Activated effector memory CD4-positive, alpha-beta T cell treated with Interleukin-2 at 50 U/mL for 16 hours (primary cell): ENCODE measurements around the gene ST6GALNAC1.
"Not testable (repeated sequence)": the region's sequence is repeated elsewhere in the genome, so short reads cannot be mapped to it uniquely, and the experiment has no call there.

Experiments used
- DNase-seq: peaks from one replicate; pipeline ENCODE4 v3.0.0-alpha.2; 2020

The ST6GALNAC1 gene

DNA sequence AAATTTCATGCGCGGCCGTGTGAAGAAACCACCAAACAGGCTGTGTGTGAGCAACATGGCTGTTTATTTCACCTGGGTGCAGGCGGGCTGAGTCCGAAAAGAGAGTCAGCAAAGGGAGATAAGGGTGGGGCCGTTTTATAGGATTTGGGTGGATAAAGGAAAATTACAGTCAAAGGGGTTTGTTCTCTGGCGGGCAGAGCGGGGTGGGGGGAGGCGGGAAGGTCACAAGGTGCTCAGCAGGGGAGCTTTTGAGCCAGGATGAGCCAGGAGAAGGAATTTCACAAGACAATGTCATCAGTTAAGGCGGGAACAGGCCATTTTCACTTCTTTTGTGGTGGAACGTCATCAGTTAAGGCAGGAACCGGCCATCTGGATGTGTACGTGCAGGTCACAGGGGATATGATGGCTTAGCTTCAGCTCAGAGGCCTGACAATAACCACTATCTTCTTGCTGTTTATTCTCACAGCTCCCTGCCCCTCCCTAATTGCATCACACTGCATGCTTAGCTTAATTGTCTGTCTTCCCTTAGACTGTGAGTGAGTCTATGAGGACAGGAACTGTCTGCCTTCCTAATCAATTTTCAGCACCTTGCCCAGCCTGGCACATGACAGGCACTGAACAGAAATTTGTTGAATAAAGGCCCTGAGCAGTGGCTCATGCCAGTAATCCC lies 32.3 kb downstream of the ST6GALNAC1 start:
- DNase-seq = not testable (repeated sequence)

DNA sequence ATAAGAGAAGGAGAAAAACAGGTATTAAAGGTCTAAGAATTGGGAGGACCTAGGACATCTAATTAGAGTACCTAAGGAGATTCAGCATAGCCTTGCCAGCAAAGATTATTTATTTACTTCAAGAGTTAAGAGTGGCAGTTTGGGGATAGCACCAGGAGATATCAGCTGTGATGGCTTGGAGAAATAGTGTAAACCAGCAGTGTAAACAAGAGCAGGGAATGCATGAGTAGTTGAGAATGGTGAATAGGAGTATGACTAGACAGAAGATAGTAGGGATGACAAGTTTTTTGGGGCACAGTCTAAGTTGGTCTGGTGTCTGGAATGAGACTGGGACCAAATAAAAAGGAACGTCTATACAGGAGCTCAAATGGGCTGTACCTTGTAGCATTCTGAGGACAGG lies 36.9 kb downstream of the ST6GALNAC1 start:
- DNase-seq = not testable (repeated sequence)

DNA sequence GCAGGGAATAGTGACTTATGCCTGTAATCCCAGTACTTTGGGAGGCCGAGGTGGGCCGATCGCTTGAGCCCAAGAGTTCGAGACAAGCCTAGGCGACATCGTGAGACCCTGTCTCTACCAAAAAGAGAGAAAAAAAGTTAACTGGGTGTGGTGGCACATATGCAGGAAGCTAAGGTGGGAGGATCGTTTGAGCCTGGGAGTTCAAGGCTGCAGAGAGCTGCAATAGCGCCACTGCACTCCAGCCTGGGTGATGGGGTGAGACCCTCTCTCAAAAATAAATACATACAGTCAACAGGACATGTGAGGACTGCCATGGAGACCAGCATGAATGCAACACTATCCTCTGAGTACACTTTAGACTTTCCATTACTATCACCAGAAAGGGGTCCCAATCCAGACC lies 42.5 kb downstream of the ST6GALNAC1 start:
- no peak for DNase-seq

DNA sequence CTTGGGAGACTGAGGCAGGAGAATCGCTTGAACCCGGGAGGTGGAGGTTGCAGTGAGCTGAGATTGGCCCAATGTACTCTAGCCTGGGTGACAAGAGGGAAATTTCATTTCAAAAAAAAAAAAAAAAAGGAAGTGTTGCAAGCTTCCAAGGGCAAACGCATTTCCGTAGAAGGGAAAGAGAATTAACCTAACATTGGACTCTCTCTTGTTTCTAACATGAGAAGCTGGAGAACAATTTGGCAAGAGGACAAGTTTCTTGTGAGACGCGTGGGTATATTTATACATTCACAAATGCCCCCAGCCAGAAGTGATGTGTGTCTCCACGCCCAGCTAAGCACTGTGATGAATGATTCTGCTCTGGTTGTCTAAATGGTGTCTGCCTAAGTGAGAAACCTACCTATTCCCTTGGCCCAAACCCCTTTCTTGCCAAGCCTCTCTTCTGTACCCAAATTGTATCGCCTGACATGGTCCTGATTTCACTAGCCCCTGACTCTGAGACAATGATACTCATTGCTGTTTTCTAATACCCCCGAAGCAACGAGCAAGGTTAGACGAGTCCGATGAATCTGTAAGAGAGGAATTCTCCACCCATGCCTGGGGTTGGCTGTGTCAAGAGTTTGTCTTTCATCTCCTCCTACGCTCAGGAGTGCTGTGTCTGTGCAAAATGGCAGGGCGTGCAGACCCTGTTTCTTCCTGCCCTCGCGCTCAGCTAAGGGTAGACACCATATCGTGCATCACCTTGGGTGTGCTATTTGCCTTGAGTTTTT lies 43.7 kb downstream of the ST6GALNAC1 start:
- DNase-seq = no peak

DNA sequence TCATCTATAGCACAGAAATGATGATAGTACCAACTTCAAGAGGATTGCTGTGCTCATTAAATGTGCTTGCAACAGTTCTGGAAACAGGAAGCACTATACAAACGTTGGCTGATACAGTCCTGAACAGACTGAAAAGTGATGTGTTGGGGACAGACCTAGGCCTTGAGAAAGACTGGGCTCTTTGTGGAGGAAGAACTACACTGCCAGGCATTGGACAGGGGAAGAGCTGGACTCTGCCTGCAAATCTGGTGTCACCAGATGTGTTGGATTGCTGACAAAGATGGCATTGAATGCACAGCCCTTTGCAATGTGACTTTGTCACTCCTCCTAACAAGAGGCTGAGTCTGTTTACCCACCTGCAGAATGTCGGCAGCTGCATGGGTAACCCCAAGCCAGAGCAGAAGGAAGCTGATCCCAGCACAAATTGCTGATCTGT lies 45.5 kb downstream of the ST6GALNAC1 start:
- no peak for DNase-seq

DNA sequence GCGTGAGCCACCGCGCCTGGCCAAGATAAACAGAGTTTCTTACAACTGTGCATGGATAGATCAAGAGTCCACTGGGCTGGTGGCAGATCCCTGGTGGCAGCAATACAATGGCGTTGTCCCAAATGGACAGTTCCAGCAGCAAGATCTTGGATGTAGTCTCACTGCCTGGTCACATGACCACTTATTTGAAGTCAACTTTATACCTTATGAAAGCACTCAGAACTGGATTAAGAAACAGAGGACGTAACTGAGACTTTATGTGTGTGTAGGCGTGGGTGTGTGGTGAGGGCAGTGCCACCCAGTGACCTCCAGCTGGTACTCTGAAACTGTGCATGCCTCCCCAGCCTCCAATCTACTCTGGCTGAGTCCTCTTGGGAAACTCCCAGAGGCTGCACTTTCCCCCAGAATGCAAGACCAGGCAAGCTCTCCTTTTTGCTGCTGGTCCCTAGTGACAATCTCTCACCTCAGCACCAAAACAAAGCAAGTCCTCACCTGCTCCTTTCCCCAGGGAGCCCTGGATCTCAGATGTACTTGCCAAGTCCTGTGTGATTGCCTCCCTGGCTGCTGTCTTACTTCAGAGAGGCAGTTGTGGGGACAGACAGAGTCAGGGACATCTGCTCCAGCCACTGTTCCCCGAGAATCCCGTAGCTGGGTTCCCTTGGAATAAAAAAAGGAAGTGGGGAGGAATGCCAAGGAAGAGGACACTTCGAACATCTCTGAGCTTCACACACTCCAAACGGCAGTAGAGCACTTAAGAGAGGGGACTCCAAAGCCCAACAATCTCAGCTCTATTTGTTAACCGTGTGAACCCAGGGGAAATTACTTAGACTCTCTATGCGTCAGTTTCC lies 46.2 kb downstream of the ST6GALNAC1 start:
- DNase-seq = no peak

DNA sequence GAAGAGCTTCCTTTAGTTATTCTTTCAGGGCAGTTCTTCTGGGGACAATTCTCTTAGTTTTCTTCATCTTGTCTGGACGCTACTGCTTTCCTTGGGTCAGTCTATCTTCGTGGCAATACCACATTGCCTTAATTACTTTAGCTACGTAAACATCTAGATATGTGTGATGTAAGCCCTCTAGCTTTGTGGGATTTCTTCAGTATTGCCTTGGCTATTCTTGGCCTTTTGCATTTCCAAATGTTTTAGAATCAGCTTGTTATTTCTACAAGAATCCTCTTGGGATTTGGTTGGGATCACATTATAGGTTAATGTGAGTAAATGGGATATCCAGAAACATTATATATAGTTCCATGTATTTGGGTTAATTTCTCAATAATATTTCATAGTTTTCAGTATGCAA lies 48.9 kb downstream of the ST6GALNAC1 start:
- DNase-seq = no peak

DNA sequence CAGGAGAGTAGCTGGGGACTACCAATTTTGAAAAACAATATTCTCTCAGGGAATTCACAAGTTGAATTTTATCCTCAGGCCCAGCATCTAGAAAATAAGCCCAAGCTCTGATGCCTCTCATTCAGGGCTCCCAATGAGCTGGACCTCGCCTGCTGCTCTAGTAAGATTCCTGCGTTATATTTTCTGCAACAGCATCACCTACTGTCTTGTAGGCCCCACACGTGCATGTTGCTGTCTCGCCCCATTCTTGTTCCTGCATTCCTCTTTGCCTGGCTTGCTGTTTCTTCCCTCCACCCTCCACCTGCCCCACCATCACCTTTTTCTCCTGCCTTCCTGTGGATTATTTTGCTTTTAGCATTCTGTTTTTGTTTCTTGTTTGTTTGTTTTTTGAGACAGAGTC lies 49.6 kb downstream of the ST6GALNAC1 start:
- DNase-seq = no peak

DNA sequence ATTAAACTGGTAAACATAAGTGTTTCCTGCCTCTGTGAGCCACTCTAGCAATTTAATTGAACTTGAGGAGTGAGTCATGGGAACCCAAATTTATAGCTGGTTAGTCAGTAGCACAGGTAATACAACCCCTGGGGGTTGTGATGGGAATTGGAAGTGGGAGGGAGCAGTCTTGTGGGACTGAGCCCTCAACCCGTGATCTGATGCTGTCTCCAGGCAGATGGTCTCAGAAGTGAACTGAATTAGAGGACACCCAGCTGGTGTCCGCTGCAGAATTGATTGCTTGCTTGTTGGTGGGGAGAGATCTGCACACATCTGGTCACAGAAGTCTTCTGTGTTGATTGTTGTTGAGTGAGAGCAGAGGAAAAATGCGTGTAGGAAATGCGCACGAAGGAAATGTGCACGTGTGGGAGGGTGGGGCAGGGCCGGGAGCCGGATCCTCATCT lies 50.2 kb downstream of the ST6GALNAC1 start:
- no peak for DNase-seq

DNA sequence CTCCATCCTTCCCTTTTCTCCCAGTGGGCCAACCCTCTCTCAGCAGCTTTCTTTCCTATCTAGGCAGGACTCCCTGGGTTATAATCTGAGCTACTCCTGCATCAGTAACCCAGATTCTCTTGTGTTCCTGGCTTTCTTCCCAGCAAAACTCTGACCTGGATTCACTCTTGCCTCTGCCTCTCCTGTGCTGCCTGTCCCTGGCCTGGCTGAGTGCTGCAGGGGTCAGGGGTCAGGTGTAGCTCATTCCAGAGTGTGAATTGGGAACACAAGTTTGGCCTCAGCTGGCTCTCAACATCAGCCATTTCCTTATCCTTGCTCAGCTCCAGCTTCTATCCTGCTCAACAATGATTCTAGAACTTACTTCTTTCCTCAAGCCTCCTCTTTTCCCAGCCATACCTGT lies 55.4 kb downstream of the ST6GALNAC1 start:
- DNase-seq = no peak

DNA sequence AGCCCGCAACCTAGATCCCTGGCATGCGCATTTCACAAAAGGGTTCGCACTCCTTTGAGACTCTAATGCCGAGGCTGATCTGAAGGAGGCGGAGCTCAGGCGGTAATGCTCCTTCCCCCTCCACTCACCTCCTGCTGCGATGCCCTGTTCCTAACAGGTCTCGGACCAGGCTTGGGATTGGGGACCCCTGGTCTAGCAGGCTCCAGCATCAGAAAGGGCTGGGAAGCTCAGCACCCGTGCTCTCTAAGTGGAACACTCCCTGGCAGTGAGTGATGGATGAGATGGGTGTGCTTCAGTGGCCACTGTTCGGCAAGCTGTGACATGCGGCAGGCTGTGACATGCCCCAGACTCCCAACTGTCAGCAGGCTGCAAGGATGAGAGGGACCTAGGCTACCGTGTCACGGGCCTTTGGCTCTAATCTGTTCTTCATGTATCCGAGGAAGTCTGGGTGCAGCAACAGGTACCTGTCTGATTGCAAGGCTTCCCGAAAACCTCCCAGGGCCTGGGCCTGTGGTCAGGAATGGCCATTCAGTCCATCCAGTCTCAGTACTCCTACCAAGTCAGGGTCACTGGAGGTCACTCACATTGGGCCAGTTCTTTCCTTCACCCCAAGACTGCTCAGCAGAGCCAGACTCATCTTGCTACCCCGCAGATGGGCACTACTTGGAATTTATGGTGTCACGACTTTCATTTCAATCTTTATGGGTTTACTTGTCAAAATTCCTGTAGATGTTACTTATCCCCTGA lies 56.6 kb downstream of the ST6GALNAC1 start:
- DNase-seq = no peak

DNA sequence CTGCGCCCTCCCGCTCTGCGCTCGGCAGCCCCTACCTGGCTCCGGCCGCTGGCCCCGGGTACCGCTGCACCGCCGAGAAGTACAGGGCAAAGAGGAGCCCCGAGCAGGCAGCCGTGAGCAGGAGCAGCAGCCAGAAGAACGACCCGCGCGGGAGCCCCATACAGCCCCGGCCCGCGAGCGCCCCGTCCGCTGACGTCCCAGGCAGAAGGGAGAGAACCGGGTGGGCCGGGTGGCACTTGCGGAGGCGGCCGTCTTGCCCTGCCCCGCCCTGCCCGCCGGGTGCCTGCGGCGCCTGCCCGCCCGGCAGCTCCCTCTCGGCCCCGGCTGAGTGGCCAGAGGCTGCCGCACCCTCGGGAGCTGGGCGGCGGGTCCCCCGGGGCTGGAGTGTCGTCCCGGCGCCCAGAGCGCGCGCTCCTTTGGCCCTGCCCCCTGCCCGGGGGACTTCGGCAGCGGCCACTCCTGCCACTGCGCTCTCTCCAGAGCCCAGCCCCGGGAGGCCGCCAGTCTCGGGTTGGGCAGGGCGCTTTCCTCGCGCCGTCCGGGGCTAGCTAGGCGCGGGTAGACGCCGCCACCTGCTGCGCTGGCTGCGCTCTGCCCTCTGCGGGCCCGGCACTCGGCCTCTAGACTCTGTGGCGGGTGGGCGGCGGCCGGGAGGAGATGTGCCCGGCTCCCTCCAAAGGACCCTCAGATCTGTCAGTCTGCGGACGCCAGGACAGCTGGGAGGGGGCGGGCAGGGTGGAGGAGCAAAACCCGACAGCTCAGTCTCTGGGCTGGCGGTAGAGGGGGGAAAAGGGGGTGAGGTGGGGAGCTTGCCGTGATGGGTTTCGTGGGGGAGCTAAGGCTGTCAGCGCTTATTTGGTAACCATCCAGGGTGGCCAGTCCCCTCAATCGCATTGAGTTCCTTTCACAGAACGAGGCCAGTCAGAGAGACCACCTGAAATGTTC lies 57.6 kb downstream of the ST6GALNAC1 start, which contains the start of gene ST6GALNAC2:
ST6GALNAC2 (minus strand) TSS at position 212 of the 945 bp plus-strand sequence; CDS start at position 160, 52 bp downstream.
- DNase-seq = peak; percentile 27

DNA sequence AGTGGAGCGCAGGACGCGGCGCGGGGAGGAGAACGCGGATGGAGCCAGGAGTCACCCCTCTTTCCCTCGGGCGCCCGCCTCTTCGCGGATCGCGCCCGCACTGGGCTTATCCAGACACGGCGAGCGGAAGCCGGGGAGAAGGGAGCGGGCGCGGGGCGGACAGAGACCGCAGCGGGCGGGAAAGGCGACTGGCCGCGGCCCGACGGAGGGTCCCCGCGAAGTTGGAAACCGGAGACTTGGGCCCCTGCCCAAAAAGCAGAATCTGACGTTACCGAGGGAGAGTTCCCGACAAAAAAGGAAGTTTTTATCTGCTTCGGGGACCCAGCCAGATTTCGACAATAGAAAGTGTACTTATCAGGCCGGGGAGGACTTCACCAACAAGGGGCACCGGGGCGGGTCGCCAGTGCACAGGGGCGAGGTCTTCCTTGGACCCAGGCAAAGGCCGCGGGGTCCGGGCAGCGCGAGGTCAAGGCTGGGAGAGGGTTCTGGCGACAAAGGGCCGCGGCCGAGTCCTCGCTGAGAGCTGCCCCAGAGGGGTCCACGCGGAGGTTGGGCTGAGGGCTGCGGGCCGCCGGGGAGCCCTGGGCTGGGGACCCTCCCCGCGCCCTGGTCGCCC lies 58.4 kb downstream of the ST6GALNAC1 start:
- DNase-seq = no peak

DNA sequence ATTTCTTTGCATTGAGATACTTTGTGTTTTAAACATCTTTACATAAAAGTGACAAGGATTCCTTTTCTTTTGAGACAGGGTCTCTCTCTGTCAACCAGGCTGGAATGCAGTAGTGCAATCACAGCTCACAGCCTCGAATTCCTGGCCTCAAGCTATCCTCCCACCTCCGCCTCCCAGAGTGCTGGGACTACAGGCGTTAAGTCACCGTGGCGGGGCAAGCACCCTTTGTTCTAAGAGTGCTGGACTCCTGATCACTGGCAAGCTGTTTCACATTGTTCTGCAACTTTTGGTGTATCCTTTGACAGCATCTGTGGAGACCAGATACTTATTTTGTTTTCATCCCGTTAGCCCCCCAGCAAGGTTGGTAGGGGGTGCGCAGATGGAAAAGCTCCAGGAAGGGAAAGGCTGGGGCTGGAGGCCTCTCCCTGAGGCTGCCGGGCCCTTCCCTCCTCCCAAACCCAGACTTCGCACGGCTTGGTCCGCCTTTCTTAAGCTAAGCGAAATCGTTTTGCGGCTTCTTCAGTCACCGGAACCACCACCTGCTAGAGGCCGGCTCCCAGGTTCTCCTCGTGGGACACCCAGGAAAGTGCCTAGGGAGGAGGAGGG lies 59.0 kb downstream of the ST6GALNAC1 start:
- DNase-seq = no peak

DNA sequence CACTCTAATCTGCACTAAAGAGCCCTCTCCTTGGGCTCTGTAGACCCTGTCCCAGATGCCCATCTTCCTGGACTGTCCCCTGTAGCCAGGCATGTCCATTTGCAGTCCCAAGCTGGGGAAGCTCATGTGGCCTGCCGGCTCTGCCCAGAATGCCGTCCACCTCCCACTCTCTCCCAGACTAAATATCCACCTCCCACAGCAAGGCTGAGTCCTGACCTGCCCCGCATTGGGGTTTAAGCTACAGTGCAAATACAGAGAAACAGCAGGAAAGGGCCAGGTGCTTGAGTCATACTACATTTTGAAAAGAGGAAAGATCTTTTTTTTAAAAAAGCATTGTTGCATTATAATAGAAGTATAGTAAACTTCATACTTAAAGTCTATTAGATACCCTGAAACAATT lies 60.9 kb downstream of the ST6GALNAC1 start:
- DNase-seq = no peak

DNA sequence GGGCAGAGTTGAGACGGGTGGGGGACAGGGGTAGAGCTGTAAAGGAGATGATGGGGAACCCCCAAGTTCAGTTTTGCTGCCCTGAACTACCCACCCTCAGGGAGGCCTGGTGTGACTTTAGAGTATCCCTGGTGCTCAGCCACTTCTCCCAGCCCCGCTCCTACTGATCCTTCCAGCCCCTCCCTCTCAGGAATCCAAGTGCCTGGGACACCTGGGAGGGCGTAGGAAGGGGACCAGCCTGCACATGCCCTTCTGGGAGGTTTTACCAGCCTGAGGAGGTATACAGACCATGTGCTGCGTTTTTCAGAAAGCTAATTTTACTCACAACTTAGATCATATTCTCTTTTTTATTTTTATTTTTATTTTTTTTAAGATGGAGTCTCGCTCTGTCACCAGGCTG lies 62.0 kb downstream of the ST6GALNAC1 start:
- DNase-seq = no peak

DNA sequence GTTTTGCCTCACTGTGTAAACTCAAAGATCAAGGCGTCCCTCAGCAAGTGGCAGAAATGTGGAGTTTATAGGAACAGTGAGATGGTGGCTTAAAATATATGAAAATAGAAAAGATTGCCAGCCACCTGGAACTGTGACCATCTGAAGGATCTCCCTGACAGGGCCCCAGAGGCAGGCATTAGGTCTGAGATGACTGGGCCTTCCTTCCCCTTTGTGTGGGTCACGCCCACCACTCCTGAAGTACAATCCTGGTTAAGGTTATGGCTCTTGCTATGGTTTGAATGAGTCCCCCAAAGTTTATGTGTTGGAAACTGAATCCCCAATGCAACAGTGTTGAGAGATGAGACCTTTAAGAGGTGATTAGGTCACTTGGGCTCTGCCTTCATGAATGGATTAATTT lies 64.3 kb downstream of the ST6GALNAC1 start:
- no peak for DNase-seq

DNA sequence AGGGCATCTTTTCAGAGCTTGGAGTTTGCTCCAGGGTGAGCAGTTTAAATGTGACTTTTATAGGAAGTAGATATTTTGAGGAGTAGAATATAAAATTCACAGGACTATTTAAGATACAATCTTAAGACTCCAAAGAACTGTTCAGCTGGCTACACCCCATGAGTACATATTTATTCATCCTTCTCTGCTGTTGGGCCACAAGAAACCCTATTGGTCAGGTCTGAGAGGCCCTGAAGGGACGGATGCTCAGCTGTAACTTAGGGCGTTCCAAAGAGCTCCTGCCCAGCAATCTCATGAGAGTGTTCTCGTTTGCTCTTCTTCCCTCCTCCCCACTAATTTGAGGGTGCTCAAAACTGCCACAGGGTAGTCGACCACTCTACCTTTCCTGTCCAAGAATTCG lies 65.2 kb downstream of the ST6GALNAC1 start:
- DNase-seq = no peak

DNA sequence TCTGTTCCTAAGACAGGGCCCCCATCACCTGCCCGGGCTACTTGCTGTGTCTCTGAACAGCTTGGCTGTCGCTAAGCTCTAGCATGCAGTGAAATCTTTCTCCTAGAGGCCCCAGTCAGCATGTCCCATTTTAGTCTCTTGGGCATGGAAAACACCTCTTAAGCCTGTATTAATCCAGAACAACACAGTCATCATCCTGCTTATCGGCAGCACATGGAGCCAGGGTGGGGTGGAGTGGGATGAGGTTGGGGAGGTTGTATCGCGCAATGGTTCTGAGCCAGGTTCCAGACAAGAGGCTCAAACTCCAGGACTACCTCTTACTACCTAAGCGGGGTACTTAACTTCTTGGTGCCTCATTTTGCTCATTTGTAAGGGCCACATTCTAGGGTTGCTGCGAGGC lies 65.7 kb downstream of the ST6GALNAC1 start:
- DNase-seq = no peak

DNA sequence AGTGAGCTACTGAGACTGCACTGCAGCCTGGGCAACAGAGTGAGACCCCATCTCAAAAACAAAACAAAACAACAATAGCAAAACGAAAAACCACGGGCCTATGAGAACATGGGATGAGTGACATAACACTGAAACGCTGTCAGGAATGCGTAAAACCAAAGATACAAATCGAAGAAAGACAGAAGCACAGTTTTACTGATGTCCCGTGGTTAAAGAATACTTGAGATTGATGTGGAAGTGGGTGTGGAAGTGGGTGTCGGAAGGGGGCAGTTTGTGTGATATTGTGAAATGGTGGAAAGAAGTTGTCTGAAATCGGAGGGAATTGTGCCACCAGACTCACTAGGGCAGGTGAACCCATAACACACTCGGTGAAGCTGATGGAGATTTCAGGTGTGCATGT lies 67.4 kb downstream of the ST6GALNAC1 start:
- DNase-seq = no peak

DNA sequence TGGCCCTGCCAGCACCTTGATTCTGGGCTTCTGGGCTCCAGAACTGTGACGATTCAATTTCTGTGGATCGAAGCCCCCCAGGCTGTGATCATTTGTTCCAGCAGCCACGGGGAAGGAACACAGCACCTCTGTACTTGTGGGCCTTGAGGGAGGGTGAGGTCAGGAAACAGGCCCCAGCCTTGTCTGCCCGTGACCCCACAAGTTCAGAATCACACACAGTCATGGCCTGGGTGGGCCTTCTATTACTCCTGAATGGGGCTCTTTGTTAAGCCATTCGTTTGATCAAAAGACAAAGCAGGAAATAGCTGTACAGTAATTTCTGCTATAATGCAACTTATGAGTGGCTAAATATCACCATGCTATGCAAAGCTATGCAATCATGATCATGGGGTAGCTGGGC lies 68.0 kb downstream of the ST6GALNAC1 start:
- DNase-seq = no peak
